Gastroesophageal sphincter (tissue), 4 donors: ENCODE measurements around the gene ZNRD2. TPM values are rescaled to one million over a fixed set of nuclear protein-coding genes. Genes with fewer than 3 reads are reported as not detected.

Source experiments
- ATAC-seq: fragments of 150-250 bp; one replicate; pipeline ENCODE4 v1.9.1; 2016; ENCODE audit warnings: mild to moderate bottlenecking, moderate library complexity
- H3K27ac ChIP-seq, 4 donors: fragments of 200-600 bp; sonication (generic) in 3 of 4; 1 replicate in 3 of 4; 2 replicates in 1 of 4; pipeline ENCODE4 v1.5.1; 2016 to 2019
- H3K27me3 ChIP-seq: fragments of 200-600 bp; sonication (generic); one replicate; pipeline ENCODE4 v1.5.1; 2019
- H3K36me3 ChIP-seq, 2 donors: fragments of 200-600 bp; sonication (generic); one replicate each; pipeline ENCODE4 v1.5.1; 2019; ENCODE audit warnings: control low read depth in 1 of 2
- H3K4me1 ChIP-seq, 3 donors: fragments of 200-600 bp; sonication (generic); 1 replicate in 2 of 3; 2 replicates in 1 of 3; pipeline ENCODE4 v1.5.1; 2016 to 2019; ENCODE audit warnings: control low read depth in 2 of 3
- H3K4me3 ChIP-seq, 2 donors: fragments of 200-600 bp; sonication (generic); one replicate each; pipeline ENCODE4 v1.5.1; 2019; ENCODE audit warnings: mild to moderate bottlenecking in 1 of 2, moderate library complexity in 1 of 2
- H3K9me3 ChIP-seq, 3 donors: fragments of 200-600 bp; sonication (generic); one replicate each; pipeline ENCODE4 v1.5.1; 2017 to 2019; ENCODE audit warnings: control low read depth in 2 of 3
- CTCF ChIP-seq, 4 experiments: fragments of 200-600 bp in 2 of 4; fragments of 450-650 bp in 2 of 4; sonication (generic) in 1 of 4; IDR thresholded peaks; one replicate each; pipeline ENCODE4 v1.5.1; 2017 to 2019; ENCODE audit warnings: antibody characterized with exemption in 4 of 4, mild to moderate bottlenecking in 2 of 4, moderate library complexity in 2 of 4
- EP300 ChIP-seq: sonication (generic); formaldehyde crosslinking; IDR thresholded peaks from one replicate; pipeline ENCODE4 v1.6.1; 2017; ENCODE audit warnings: antibody characterized with exemption, mild to moderate bottlenecking
- POLR2A ChIP-seq, 2 donors: fragments of 450-650 bp; IDR thresholded peaks; one replicate each; pipeline ENCODE4 v1.6.1; 2017; ENCODE audit warnings: antibody characterized with exemption in 2 of 2, mild to moderate bottlenecking in 2 of 2, moderate library complexity in 1 of 2
- POLR2AphosphoS5 ChIP-seq: sonication (generic); formaldehyde crosslinking; IDR thresholded peaks from one replicate; pipeline ENCODE4 v1.6.1; 2017; ENCODE audit warnings: antibody characterized with exemption
- whole genome bisulfite sequencing, 2 donors: methylation state at CpG; one replicate each; pipeline ENCODE4 v1.1.5; 2018; ENCODE audit warnings: low coverage in 1 of 2; 5-methylcytosine and 5-hydroxymethylcytosine counted together
- total RNA-seq, 4 donors: library from RNA; depleted of rRNA; stranded (reverse); fragments of >200 nt; gene quantifications; one replicate each; pipeline ENCODE4 v1.1.0, GENCODE V29; 2016

The ZNRD2 gene
- total RNA-seq, 4 donors from 2014 or later, result 38.4 to 73.5 (median 43.5) TPM

- Histone ChIP-seq H3K36me3 (peaks cover 0 to 73% of the 10 kb centered on the region in 2 donors), H3K27ac (peak overlapping the region in 2 of 4 donors; percentile 2 to 34)
- WGBS, 2 donors, result no CpG with 5 or more reads among the region's 2 CpGs
Measured at GRCh38 chr11:65537296-65537597, 33.0 kb upstream of the ZNRD2 start.

GRCh38 chr11:65537620-65538231, 32.6 kb upstream of the ZNRD2 start:
- Histone ChIP-seq H3K4me1 (peaks cover 0 to 45% (median 25%) of the 10 kb centered on the region in 3 donors), H3K36me3 (peaks cover 0 to 68% of the 10 kb centered on the region in 2 donors), H3K4me3 (no peak overlapping the region), H3K9me3 (no peaks in the 10 kb centered on the region), H3K27me3 (no peaks in the 10 kb centered on the region), H3K27ac (peak overlapping the region in 2 of 4 donors; percentile 7 to 34)
- no peak for TF ChIP-seq POLR2AphosphoS5
- no peak for TF ChIP-seq POLR2A (IDR thresholded peaks at IDR 0.05)
- no peak for TF ChIP-seq CTCF (IDR thresholded peaks at IDR 0.05)
- TF ChIP-seq EP300, result no peak
- 65 to 67% methylated on average over 2 to 7 of the region's 18 CpGs for WGBS, 2 donors
- ATAC-seq, result no peak

More at GRCh38 chr11:65537296-65537597, 33.0 kb upstream of the ZNRD2 start:
- TF ChIP-seq CTCF (IDR thresholded peaks at IDR 0.05) (no peak), EP300 (no peak), POLR2AphosphoS5 (no peak), POLR2A (IDR thresholded peaks at IDR 0.05) (no peak)
- Histone ChIP-seq H3K4me3 (no peak overlapping the region), H3K27me3 (no peaks in the 10 kb centered on the region), H3K4me1 (peaks cover 0 to 45% (median 25%) of the 10 kb centered on the region in 3 donors), H3K9me3 (no peaks in the 10 kb centered on the region)
- ATAC-seq, result no peak

- Histone ChIP-seq H3K4me3 (no peak overlapping the region), H3K27me3 (no peaks in the 10 kb centered on the region), H3K9me3 (no peaks in the 10 kb centered on the region), H3K4me1 (peaks cover 0 to 45% (median 25%) of the 10 kb centered on the region in 3 donors), H3K36me3 (peaks cover 0 to 68% of the 10 kb centered on the region in 2 donors), H3K27ac (peak overlapping the region in 2 of 4 donors; percentile 7 to 88)
- WGBS, 2 donors, result 100% methylated on average over 1 to 2 of the region's 43 CpGs
- no peak for ATAC-seq
- TF ChIP-seq POLR2AphosphoS5, result no peak
- TF ChIP-seq EP300, result no peak
- no peak for TF ChIP-seq POLR2A (IDR thresholded peaks at IDR 0.05)
- no peak for TF ChIP-seq CTCF (IDR thresholded peaks at IDR 0.05)
Measured at GRCh38 chr11:65538232-65538914, 31.9 kb upstream of the ZNRD2 start.

- H3K27ac ChIP-seq, result peak overlapping the region in 3 of 4 donors; percentile 88 to 97 (median 91)
- no peak for TF ChIP-seq POLR2A (IDR thresholded peaks at IDR 0.05)
- TF ChIP-seq CTCF (IDR thresholded peaks at IDR 0.05), result no peak
- no peak for TF ChIP-seq POLR2AphosphoS5
- TF ChIP-seq EP300, result no peak
- peaks cover 0 to 68% of the 10 kb centered on the region in 2 donors for H3K36me3 ChIP-seq
- WGBS, 2 donors, result 71% methylated on average over 4 of the region's 92 CpGs; no CpG with 5 or more reads in 1 of the 2 donors
- ATAC-seq, result no peak
- H3K27me3 ChIP-seq, result no peaks in the 10 kb centered on the region
- H3K9me3 ChIP-seq, result no peaks in the 10 kb centered on the region
- peaks cover 0 to 45% (median 25%) of the 10 kb centered on the region in 3 donors for H3K4me1 ChIP-seq
- peak overlapping the region in 1 of 2 donors; percentile 57 for H3K4me3 ChIP-seq
Measured at GRCh38 chr11:65538915-65539743, 31.1 kb upstream of the ZNRD2 start.
